Ovary (tissue), 9 donors: Measurements from ENCODE around the gene LY6G6D. TPM values are rescaled to one million over a fixed set of nuclear protein-coding genes. Genes with fewer than 3 reads are reported as not detected.
"Not testable (repeated sequence)": the region's sequence is repeated elsewhere in the genome, so short reads cannot be mapped to it uniquely, and the experiment has no call there.

Source experiments
- DNase-seq, 5 donors: peaks; one replicate each; pipeline ENCODE4 v3.0.0-alpha.2; 2019 to 2020
- H3K27ac ChIP-seq, 2 donors: fragments of 200-600 bp; one replicate each; pipeline versions ENCODE4 v1.5.1 to v1.8.0; 2019 to 2022
- H3K27me3 ChIP-seq: fragments of 200-600 bp; one replicate; pipeline ENCODE4 v1.8.0; 2022
- H3K36me3 ChIP-seq: fragments of 200-600 bp; sonication (generic); one replicate; pipeline ENCODE4 v1.5.1; 2019
- H3K4me1 ChIP-seq: one replicate; pipeline ENCODE4 v1.8.1; 2013; ENCODE audit warnings: mild to moderate bottlenecking, moderate library complexity; ENCODE audit not compliant: insufficient read depth
- H3K4me3 ChIP-seq: fragments of 200-600 bp; sonication (generic); one replicate; pipeline ENCODE4 v1.5.1; 2017
- H3K9me3 ChIP-seq, 2 donors: fragments of 200-600 bp in 1 of 2; sonication (generic) in 1 of 2; one replicate each; pipeline versions ENCODE4 v1.5.1 to v1.8.1; 2013 to 2019; ENCODE audit warnings: mild to moderate bottlenecking in 1 of 2, moderate library complexity in 1 of 2
- CTCF ChIP-seq, 3 donors: fragments of 450-650 bp in 2 of 3; fragments of 200-600 bp in 1 of 3; IDR thresholded peaks; one replicate each; pipeline versions ENCODE4 v1.5.1 to v1.8.0; 2016 to 2022; ENCODE audit warnings: antibody characterized with exemption in 3 of 3, mild to moderate bottlenecking in 1 of 3
- EP300 ChIP-seq: sonication (generic); formaldehyde crosslinking; IDR thresholded peaks from one replicate; pipeline ENCODE4 v1.6.1; 2017; ENCODE audit warnings: antibody characterized with exemption
- POLR2A ChIP-seq: fragments of 450-650 bp; IDR thresholded peaks from one replicate; pipeline ENCODE4 v1.6.1; 2017; ENCODE audit warnings: antibody characterized with exemption, mild to moderate bottlenecking, moderate library complexity
- WGBS, 3 donors: extraction: QIAGEN DNeasy Blood & Tissue Kit in 1 of 3; methylation state at CpG; one replicate each; pipeline versions ENCODE4 v1.1.5 to v1.1.7; 2013 to 2017; 5-methylcytosine and 5-hydroxymethylcytosine counted together
- intact Hi-C, 4 donors: fragments of 100-400 bp; cut with DNase I; formaldehyde crosslinking; loops; one replicate each; pipeline versions ENCODE4 v1.11.0 to v1.15.1; 2022 to 2023
- polyA plus RNA-seq, 2 donors: library from polyadenylated mRNA; stranded (reverse); fragments of 200-250 nt in 1 of 2; fragments of 350-450 nt in 1 of 2; fragmentation: Illumina TruSeq in 1 of 2; extraction: RNeasy Lipid Tissue Mini Kit (QIAGEN cat#74804) in 1 of 2; gene quantifications; one replicate each; pipeline ENCODE4 v1.2.3, GENCODE V29; 2013 to 2014
- total RNA-seq, 7 donors: library from RNA; depleted of rRNA in 2 of 7; stranded (reverse); fragments of >200 nt in 2 of 7; fragmentation: NEBNext Ultra II Directional in 3 of 7; extraction: Animal tissue kit (Norgen Biotek cat#: 25700) in 3 of 7; gene quantifications; one replicate each; pipeline versions ENCODE4 v1.1.0 to v1.2.4, GENCODE V29; 2016 to 2023
- donor health status: DM: no; HTN: no; CAD: no; lungs with moderate emphysema.
- donor health status: DM: no; HTN: no; CAD: no.
- donor health status: Bipolar disorder and iron deficiency.
- donor health status: DM: yes; HTN: yes; CAD: no.
- donor health status: DM: no; HTN: no; CAD: no.
- donor health status: DM: yes; HTN: yes; CAD: no.

Gene LY6G6D
- total and polyA plus RNA-seq, 9 donors: not detected

- H3K36me3 ChIP-seq: no peaks in the 10 kb centered on the region
- H3K4me3 ChIP-seq: no peak overlapping the region
- no peaks in the 10 kb centered on the region for H3K27me3 ChIP-seq
- DNase-seq: no peak
- intact Hi-C loops: no loop called here
- peaks cover 3% of the 10 kb centered on the region for H3K4me1 ChIP-seq
- TF ChIP-seq CTCF (IDR thresholded peaks at IDR 0.05) (no peak), EP300 (no peak), POLR2A (no peak)
- H3K9me3 ChIP-seq: no peaks in the 10 kb centered on the region
- 84 to 88% (median 85%) methylated on average over 10 of the region's 10 CpGs for WGBS, 3 donors
- no peak overlapping the region for H3K27ac ChIP-seq
These were observed 7.4 kb upstream of the LY6G6D start for GRCh38 chr6:31707701-31708100.

- peaks cover 3% of the 10 kb centered on the region for H3K4me1 ChIP-seq
- TF ChIP-seq POLR2A: no peak
- no peak for TF ChIP-seq CTCF (IDR thresholded peaks at IDR 0.05)
- no peak for TF ChIP-seq EP300
- no peaks in the 10 kb centered on the region for H3K36me3 ChIP-seq
- no peak overlapping the region for H3K27ac ChIP-seq
- H3K27me3 ChIP-seq: no peaks in the 10 kb centered on the region
- intact Hi-C loops: no loop called here
- no peak overlapping the region for H3K4me3 ChIP-seq
- 92 to 98% (median 96%) methylated on average over 3 of the region's 3 CpGs for WGBS, 3 donors
- H3K9me3 ChIP-seq: no peaks in the 10 kb centered on the region
- DNase-seq: no peak
These were observed 6.9 kb upstream of the LY6G6D start for GRCh38 chr6:31708224-31708623.

- H3K9me3 ChIP-seq, H3K27ac ChIP-seq, H3K4me3 ChIP-seq, H3K36me3 ChIP-seq, DNase-seq, H3K27me3 ChIP-seq, H3K4me1 ChIP-seq, intact Hi-C loops: not testable (repeated sequence)
- 87% methylated on average over 11 of the region's 11 CpGs for WGBS, 3 donors
These were observed 6.0 kb upstream of the LY6G6D start for GRCh38 chr6:31709157-31709556.

GRCh38 chr6:31710523-31711219, 4.5 kb upstream of the LY6G6D start:
- Histone ChIP-seq H3K36me3 (no peaks in the 10 kb centered on the region), H3K27me3 (no peaks in the 10 kb centered on the region), H3K4me1 (no peaks in the 10 kb centered on the region), H3K9me3 (no peaks in the 10 kb centered on the region), H3K4me3 (no peak overlapping the region), H3K27ac (no peak overlapping the region)
- 48 to 50% (median 49%) methylated on average over 5 of the region's 5 CpGs for WGBS, 3 donors
- TF ChIP-seq EP300 (no peak), POLR2A (no peak), CTCF (IDR thresholded peaks at IDR 0.05) (no peak)
- DNase-seq: no peak
- intact Hi-C loops: no loop called here

GRCh38 chr6:31711233-31711632, 3.9 kb upstream of the LY6G6D start:
- H3K27me3 ChIP-seq: no peaks in the 10 kb centered on the region
- no peaks in the 10 kb centered on the region for H3K4me1 ChIP-seq

More at GRCh38 chr6:31711233-31711632, 3.9 kb upstream of the LY6G6D start:
- H3K4me3 ChIP-seq: no peak overlapping the region
- H3K9me3 ChIP-seq: no peaks in the 10 kb centered on the region
- no peaks in the 10 kb centered on the region for H3K36me3 ChIP-seq
- intact Hi-C loops: no loop called here
- whole genome bisulfite sequencing, 3 donors: 55 to 66% (median 55%) methylated on average over 8 of the region's 8 CpGs
- no peak for DNase-seq
- TF ChIP-seq POLR2A (no peak), CTCF (IDR thresholded peaks at IDR 0.05) (no peak), EP300 (no peak)
- H3K27ac ChIP-seq: no peak overlapping the region
